Mesothelial cell of epicardium (in vitro differentiated cells): ENCODE measurements around the gene SSH2. TPM values are rescaled to one million over a fixed set of nuclear protein-coding genes. Genes with fewer than 3 reads are reported as not detected.

Source experiments
- DNase-seq, 2 experiments: peaks; one replicate each; pipeline ENCODE4 v3.0.0; 2021; ENCODE audit warnings: low spot score in 2 of 2; ENCODE audit not compliant: unreplicated experiment in 2 of 2
- H3K27ac Mint-ChIP-seq: 2 replicates; pipeline ENCODE4 v1.8.0; 2021; ENCODE audit warnings: mixed read lengths
- H3K27me3 Mint-ChIP-seq: 2 replicates; pipeline ENCODE4 v1.8.0; 2021; ENCODE audit warnings: low read depth, mixed read lengths
- H3K36me3 Mint-ChIP-seq: 2 replicates; pipeline ENCODE4 v1.8.0; 2021; ENCODE audit warnings: mixed read lengths
- H3K4me1 Mint-ChIP-seq: 2 replicates; pipeline ENCODE4 v1.8.0; 2021; ENCODE audit warnings: mixed read lengths
- H3K4me3 Mint-ChIP-seq: 2 replicates; pipeline ENCODE4 v1.8.0; 2021; ENCODE audit warnings: mild to moderate bottlenecking, moderate library complexity, mixed read lengths
- H3K9me3 Mint-ChIP-seq: 2 replicates; pipeline ENCODE4 v1.8.0; 2021; ENCODE audit warnings: mixed read lengths
- CTCF ChIP-seq: fragments of 200-600 bp; sonication (generic); IDR thresholded peaks from one replicate; pipeline ENCODE4 v1.5.0; 2021; ENCODE audit warnings: antibody characterized with exemption; ENCODE audit not compliant: unreplicated experiment
- total RNA-seq: library from RNA; stranded (reverse); gene quantifications from 3 replicates; pipeline ENCODE4 v1.2.1, GENCODE V29; 2021

Gene SSH2
- total RNA-seq, 1 donor from 2014 or later: 23.7 TPM

GRCh38 chr17:29764217-29764616 is 165.8 kb downstream of the SSH2 start:
- no peaks in the 10 kb centered on the region for H3K9me3 Mint-ChIP-seq
- no peak overlapping the region for H3K27ac Mint-ChIP-seq
- peaks cover 3% of the 10 kb centered on the region for H3K27me3 Mint-ChIP-seq
- no peaks in the 10 kb centered on the region for H3K36me3 Mint-ChIP-seq
- no peak for TF ChIP-seq CTCF
- H3K4me3 Mint-ChIP-seq: no peak overlapping the region
- no peak for DNase-seq
- peaks cover 12% of the 10 kb centered on the region for H3K4me1 Mint-ChIP-seq

DNA sequence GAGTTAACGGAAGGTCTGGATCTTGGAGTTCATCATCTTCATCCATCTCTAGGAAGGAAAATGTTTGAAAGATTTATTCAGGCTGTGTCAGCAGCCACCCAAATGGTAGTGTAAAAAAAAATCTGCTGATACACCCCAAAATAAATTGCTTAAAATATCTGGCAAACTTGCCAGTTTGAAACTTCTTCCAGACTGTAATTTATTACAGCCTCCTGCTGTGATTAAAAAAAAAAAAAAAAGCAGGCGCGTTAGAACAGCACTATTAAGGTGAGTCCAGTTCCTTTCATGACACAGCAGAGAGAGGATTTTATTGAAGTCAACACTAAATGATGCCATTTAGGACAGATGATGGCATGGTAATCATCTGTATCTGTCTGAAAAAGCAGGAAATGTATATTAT is 166.8 kb downstream of the SSH2 start:
- no peaks in the 10 kb centered on the region for H3K9me3 Mint-ChIP-seq
- no peak for TF ChIP-seq CTCF
- H3K27me3 Mint-ChIP-seq: peaks cover 3% of the 10 kb centered on the region
- no peaks in the 10 kb centered on the region for H3K36me3 Mint-ChIP-seq
- H3K4me3 Mint-ChIP-seq: no peak overlapping the region
- H3K27ac Mint-ChIP-seq: no peak overlapping the region
- peaks cover 12% of the 10 kb centered on the region for H3K4me1 Mint-ChIP-seq
- DNase-seq: no peak

DNA sequence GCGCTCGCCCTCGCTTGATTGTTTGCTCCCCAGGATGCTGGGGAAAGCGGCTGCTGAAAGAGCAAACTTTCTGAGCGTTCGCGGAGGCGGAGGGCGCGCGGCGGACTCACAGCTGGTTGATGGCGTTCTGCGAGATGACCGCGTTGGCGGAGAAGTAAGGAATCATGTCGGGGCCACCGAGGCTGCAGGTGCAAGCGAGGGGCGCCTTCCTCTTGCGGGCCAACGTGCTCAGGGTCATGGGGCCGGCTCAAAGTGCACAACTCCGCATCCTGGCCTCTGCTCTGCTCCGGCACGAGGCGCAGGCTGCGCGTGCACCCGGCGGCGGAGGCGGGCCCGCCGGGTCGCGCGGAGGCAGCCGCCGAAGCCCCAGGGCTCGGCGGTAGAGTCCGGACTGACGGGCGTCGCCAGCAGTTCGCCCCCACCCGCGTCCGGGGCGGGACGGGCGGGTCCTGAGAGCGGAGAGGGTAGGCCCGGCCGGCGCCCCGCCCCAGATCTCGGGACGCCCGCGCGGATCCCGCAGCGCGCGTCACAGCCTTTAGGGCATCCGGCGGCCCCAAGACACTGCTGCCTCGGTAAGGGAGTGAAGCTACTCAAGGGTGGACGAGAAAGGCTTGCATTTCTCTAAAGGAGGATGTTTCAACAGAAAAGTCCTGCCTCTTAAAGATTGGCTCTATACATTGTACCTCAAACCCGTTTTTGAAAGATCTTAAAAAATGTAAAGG is 168.8 kb downstream of the SSH2 start:
- Mint-ChIP-seq H3K27me3 (peaks cover 3% of the 10 kb centered on the region), H3K27ac (peak overlapping the region; percentile 81), H3K36me3 (no peaks in the 10 kb centered on the region), H3K9me3 (no peaks in the 10 kb centered on the region), H3K4me1 (peaks cover 12% of the 10 kb centered on the region), H3K4me3 (peak overlapping the region; percentile 84)
- TF ChIP-seq CTCF: no peak
- peak; percentile 57 to 78 for DNase-seq

DNA sequence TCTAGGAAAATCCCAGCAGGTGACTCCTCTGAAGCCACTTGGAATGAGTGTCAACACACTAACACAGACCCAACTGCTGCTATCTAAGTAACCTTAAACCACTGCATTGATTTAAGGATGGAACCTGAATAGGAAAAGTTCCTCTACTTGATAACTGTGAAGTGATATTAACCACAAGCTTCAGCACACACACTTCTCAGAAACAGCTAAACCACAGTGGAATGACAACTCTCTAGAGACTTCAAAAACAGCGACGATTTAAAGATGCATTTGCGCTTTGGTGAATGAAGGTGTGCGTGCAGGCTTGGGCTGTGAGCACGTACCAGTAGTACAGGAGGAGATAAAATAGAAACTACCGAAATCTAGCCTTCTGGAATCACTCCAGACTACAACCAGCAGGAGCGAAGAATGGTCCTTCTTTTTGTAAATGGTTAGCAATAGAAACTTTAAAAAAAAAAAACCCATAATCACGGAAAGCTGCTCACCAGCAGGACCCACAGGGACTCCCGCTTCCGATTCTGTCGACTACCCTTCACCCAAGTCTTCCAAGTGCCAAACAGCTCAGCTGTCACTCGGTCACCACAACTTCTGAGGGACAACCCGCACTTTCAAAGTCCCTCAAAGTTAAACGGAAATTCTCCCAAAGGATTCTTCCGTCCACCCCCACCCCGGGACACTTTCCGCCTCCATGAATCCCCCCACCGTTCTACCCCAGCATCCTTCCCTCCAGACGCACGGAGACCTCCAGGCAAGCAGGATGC is 169.6 kb downstream of the SSH2 start:
- H3K27ac Mint-ChIP-seq: peak overlapping the region; percentile 81
- no peak for DNase-seq
- no peaks in the 10 kb centered on the region for H3K36me3 Mint-ChIP-seq

DNA sequence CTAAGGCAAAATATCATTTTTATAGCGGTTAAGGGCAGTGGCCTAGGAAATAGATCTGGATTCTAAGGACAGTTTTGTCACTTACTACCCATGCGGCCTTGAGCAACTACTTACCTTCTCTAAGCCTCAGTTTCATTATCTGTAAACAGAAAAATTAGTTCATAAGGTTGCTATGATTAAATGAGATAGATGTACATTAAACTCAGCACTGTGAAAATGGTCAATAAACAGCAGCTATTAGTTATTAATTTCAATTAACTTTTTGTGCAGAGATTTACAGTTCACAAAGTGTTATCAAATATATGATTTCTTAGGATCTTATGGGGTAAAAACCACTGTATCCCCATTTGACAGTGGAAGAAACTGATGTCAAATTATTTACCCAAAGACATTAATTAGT is 171.8 kb downstream of the SSH2 start:
- Mint-ChIP-seq H3K4me1 (peaks cover 12% of the 10 kb centered on the region), H3K27ac (no peak overlapping the region), H3K36me3 (no peaks in the 10 kb centered on the region), H3K9me3 (no peaks in the 10 kb centered on the region), H3K4me3 (no peak overlapping the region), H3K27me3 (peaks cover 3% of the 10 kb centered on the region)
- DNase-seq: no peak
- TF ChIP-seq CTCF: no peak

More for the DNA sequence above, 169.6 kb downstream of the SSH2 start:
- no peak for TF ChIP-seq CTCF
- peaks cover 3% of the 10 kb centered on the region for H3K27me3 Mint-ChIP-seq
- no peaks in the 10 kb centered on the region for H3K9me3 Mint-ChIP-seq
- H3K4me3 Mint-ChIP-seq: peak overlapping the region; percentile 84
- peaks cover 12% of the 10 kb centered on the region for H3K4me1 Mint-ChIP-seq
